ENCODE data around the gene CEP41. TPM values are rescaled to one million over a fixed set of nuclear protein-coding genes. Genes with fewer than 3 reads are reported as not detected.

The CEP41 gene
- total and polyA plus RNA-seq, 11 donors: 1.7 to 11.4 (median 4.1) TPM

- H3K9me3 ChIP-seq: no peaks in the 10 kb centered on the region
- peaks cover 0 to 39% (median 11%) of the 10 kb centered on the region in 12 donors for H3K4me1 ChIP-seq
- H3K4me3 ChIP-seq: no peak overlapping the region
- TF ChIP-seq CTCF (IDR thresholded peaks at IDR 0.05) (no peak), POLR2A (IDR thresholded peaks at IDR 0.05) (no peak)
- H3K36me3 ChIP-seq: no peaks in the 10 kb centered on the region
- H3K27ac ChIP-seq: no peak overlapping the region
- ATAC-seq (no peak), DNase-seq (no peak)
- intact Hi-C loops (cut with DNase I): no loop called here
- H3K27me3 ChIP-seq: no peaks in the 10 kb centered on the region
- 75 to 81% (median 79%) methylated on average over 2 of the region's 2 CpGs for WGBS, 4 donors
Observed at GRCh38 chr7:130435311-130435854, 5.4 kb downstream of the CEP41 start.

GRCh38 chr7:130433301-130433700 lies 7.5 kb downstream of the CEP41 start:
- DNase-seq: no peak

GRCh38 chr7:130432886-130433285 lies 7.9 kb downstream of the CEP41 start:
- H3K9me3 ChIP-seq: no peaks in the 10 kb centered on the region
- ATAC-seq (no peak), DNase-seq (no peak)
- intact Hi-C loops (cut with DNase I): loop anchor here in 1 of 10 donors (5.0 kb wide), 1 partner anchor 234 kb away; the partner anchor contains the start of gene COPG2
- TF ChIP-seq POLR2A (IDR thresholded peaks at IDR 0.05): no peak
- TF ChIP-seq CTCF (IDR thresholded peaks at IDR 0.05): no peak
- WGBS, 4 donors: 53 to 75% (median 63%) methylated on average over 3 of the region's 3 CpGs
- peaks cover 0 to 42% (median 13%) of the 10 kb centered on the region in 12 donors for H3K4me1 ChIP-seq
- H3K27ac ChIP-seq: no peak overlapping the region
- no peaks in the 10 kb centered on the region for H3K36me3 ChIP-seq
- H3K4me3 ChIP-seq: no peak overlapping the region
- no peaks in the 10 kb centered on the region for H3K27me3 ChIP-seq

More at GRCh38 chr7:130433301-130433700, 7.5 kb downstream of the CEP41 start:
- Histone ChIP-seq H3K27ac (peak overlapping the region in 1 of 12 donors; percentile 9), H3K4me3 (no peak overlapping the region), H3K9me3 (no peaks in the 10 kb centered on the region), H3K27me3 (no peaks in the 10 kb centered on the region), H3K4me1 (peaks cover 0 to 42% (median 13%) of the 10 kb centered on the region in 12 donors), H3K36me3 (no peaks in the 10 kb centered on the region)
- intact Hi-C loops (cut with DNase I): loop anchor here in 1 of 10 donors (5.0 kb wide), 1 partner anchor 234 kb away; the partner anchor contains the start of gene COPG2
- WGBS, 4 donors: 84 to 97% (median 90%) methylated on average over 1 of the region's 1 CpG
- no peak for ATAC-seq
- no peak for TF ChIP-seq POLR2A (IDR thresholded peaks at IDR 0.05)
- TF ChIP-seq CTCF (IDR thresholded peaks at IDR 0.05): no peak

- Histone ChIP-seq H3K9me3 (no peaks in the 10 kb centered on the region), H3K27ac (peak overlapping the region; percentile 11 to 61 (median 41)), H3K36me3 (no peaks in the 10 kb centered on the region), H3K27me3 (no peaks in the 10 kb centered on the region), H3K4me3 (peak overlapping the region in 10 of 12 donors; percentile 7 to 42 (median 16)), H3K4me1 (peaks cover 0 to 42% (median 13%) of the 10 kb centered on the region in 12 donors)
- TF ChIP-seq POLR2A (IDR thresholded peaks at IDR 0.05) (no peak), CTCF (IDR thresholded peaks at IDR 0.05) (no peak)
- peak in 3 of 4 donors; percentile 13 to 86 (median 71) for ATAC-seq
- 33 to 49% (median 36%) methylated on average over 5 of the region's 5 CpGs for WGBS, 4 donors
- peak in 3 of 5 donors; percentile 34 to 55 (median 35) for DNase-seq
- intact Hi-C loops (cut with DNase I): loop anchor here in 1 of 10 donors (5.0 kb wide), 1 partner anchor 236 kb away; the partner anchor contains the start of gene COPG2
Observed at GRCh38 chr7:130430841-130431666, 9.8 kb downstream of the CEP41 start.

All from heart left ventricle (tissue), 16 donors.